Measurements from ENCODE around the gene DVL1. TPM values are rescaled to one million over a fixed set of nuclear protein-coding genes. Genes with fewer than 3 reads are reported as not detected.

DVL1 gene
- total and polyA plus RNA-seq, 2 of the 13 experiments (the other 11 are each of a cell fraction or from before 2014, with no cell fraction given): 30.8 to 60.4 TPM

DNA sequence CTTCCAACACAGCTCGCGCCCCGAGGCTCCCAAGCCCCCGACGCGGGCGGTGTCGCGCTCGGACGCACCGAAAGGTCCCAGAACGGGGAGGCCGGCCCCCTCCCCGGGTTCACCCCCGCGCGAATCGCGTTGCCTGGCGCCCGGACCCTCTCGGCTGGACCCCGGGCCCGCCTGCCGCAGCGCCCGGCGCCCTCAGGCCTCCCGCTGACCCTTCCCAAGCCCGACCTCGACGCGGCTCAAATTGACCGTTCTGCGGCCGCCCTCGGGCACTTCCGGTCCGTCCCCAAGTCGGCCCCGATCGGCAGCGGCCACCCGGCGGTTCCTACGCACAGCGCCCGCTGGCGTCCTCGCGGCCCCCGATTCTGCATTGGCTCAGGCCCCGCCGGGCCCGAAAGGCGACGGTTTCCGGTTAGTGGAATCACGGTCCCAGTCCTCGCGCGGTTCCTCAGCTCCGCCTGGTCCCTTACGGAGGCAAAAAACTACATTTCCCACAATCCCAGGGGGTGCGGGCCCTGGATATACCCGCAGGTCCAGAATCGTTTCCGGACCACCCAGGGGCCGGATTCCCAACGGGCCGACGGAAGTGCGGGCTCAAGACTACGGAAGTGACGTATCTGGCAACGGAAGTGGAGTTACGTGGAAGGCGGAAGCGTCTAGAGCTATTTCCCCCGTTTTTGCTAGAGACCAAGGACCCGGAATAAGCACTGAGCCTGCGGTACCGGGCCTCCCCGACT lies 25.9 kb upstream of the DVL1 start, which contains the start of gene AURKAIP1 (continued):
- TF ChIP-seq CAMTA2 (CRISPR knock-in tag; IDR thresholded peaks at IDR 0.05; ENCODE audit: borderline replicate concordance): peak; percentile 18; the same call in 1 of the 2 replicates
- TF ChIP-seq, protein P1, sequence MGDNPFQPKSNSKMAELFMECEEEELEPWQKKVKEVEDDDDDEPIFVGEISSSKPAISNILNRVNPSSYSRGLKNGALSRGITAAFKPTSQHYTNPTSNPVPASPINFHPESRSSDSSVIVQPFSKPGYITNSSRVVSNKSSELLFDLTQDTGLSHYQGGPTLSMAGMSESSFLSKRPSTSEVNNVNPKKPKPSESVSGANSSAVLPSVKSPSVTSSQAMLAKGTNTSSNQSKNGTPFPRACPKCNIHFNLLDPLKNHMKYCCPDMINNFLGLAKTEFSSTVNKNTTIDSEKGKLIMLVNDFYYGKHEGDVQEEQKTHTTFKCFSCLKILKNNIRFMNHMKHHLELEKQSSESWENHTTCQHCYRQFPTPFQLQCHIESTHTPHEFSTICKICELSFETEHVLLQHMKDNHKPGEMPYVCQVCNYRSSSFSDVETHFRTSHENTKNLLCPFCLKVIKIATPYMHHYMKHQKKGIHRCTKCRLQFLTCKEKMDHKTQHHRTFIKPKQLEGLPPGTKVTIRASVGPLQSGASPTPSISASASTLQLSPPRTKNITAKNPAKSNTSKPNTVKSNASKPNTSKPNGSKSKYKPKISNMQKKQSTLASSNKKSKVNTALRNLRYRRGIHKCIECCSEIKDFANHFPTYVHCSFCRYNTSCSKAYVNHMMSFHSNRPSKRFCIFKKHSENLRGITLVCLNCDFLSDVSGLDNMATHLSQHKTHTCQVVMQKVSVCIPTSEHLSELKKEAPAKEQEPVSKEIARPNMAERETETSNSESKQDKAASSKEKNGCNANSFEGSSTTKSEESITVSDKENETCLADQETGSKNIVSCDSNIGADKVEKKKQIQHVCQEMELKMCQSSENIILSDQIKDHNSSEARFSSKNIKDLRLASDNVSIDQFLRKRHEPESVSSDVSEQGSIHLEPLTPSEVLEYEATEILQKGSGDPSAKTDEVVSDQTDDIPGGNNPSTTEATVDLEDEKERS (CRISPR knock-in tag; IDR thresholded peaks at IDR 0.05): no peak
- peak; percentile 89; the same call in 1 of the 2 replicates for TF ChIP-seq ZNF816 (CRISPR knock-in tag; IDR thresholded peaks at IDR 0.05; ENCODE audit: borderline replicate concordance)
- TF ChIP-seq ZNF605 (CRISPR knock-in tag; IDR thresholded peaks at IDR 0.05): peak; percentile 90
- TF ChIP-seq ZSCAN12 (CRISPR knock-in tag; IDR thresholded peaks at IDR 0.05): peak; percentile 19; the same call in 1 of the 2 replicates
- TF ChIP-seq, protein P2, sequence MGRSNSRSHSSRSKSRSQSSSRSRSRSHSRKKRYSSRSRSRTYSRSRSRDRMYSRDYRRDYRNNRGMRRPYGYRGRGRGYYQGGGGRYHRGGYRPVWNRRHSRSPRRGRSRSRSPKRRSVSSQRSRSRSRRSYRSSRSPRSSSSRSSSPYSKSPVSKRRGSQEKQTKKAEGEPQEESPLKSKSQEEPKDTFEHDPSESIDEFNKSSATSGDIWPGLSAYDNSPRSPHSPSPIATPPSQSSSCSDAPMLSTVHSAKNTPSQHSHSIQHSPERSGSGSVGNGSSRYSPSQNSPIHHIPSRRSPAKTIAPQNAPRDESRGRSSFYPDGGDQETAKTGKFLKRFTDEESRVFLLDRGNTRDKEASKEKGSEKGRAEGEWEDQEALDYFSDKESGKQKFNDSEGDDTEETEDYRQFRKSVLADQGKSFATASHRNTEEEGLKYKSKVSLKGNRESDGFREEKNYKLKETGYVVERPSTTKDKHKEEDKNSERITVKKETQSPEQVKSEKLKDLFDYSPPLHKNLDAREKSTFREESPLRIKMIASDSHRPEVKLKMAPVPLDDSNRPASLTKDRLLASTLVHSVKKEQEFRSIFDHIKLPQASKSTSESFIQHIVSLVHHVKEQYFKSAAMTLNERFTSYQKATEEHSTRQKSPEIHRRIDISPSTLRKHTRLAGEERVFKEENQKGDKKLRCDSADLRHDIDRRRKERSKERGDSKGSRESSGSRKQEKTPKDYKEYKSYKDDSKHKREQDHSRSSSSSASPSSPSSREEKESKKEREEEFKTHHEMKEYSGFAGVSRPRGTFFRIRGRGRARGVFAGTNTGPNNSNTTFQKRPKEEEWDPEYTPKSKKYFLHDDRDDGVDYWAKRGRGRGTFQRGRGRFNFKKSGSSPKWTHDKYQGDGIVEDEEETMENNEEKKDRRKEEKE (IDR thresholded peaks at IDR 0.05): no peak
- 0 out of 2 replicates have a peak, but pooled peaks have one; percentile 62 for TF ChIP-seq ZNF367 (CRISPR knock-in tag; IDR thresholded peaks at IDR 0.05; ENCODE audit: borderline replicate concordance)
- TF ChIP-seq ARNT (IDR thresholded peaks at IDR 0.05): no peak
- TF ChIP-seq, protein P3, sequence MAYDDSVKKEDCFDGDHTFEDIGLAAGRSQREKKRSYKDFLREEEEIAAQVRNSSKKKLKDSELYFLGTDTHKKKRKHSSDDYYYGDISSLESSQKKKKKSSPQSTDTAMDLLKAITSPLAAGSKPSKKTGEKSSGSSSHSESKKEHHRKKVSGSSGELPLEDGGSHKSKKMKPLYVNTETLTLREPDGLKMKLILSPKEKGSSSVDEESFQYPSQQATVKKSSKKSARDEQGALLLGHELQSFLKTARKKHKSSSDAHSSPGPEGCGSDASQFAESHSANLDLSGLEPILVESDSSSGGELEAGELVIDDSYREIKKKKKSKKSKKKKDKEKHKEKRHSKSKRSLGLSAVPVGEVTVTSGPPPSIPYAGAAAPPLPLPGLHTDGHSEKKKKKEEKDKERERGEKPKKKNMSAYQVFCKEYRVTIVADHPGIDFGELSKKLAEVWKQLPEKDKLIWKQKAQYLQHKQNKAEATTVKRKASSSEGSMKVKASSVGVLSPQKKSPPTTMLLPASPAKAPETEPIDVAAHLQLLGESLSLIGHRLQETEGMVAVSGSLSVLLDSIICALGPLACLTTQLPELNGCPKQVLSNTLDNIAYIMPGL (CRISPR knock-in tag; IDR thresholded peaks at IDR 0.05; ENCODE audit: borderline replicate concordance in 1 of 2, low read depth in 1 of 2): peak; percentile 98 to 99
- TF ChIP-seq, protein P4, sequence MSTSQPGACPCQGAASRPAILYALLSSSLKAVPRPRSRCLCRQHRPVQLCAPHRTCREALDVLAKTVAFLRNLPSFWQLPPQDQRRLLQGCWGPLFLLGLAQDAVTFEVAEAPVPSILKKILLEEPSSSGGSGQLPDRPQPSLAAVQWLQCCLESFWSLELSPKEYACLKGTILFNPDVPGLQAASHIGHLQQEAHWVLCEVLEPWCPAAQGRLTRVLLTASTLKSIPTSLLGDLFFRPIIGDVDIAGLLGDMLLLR (CRISPR knock-in tag; IDR thresholded peaks at IDR 0.05): peak; percentile 80; the same call in 1 of the 2 replicates
- TF ChIP-seq ZNF282 (IDR thresholded peaks at IDR 0.05; ENCODE audit: partially characterized antibody): no peak
- TF ChIP-seq NR2F2 (IDR thresholded peaks at IDR 0.05; ENCODE audit: borderline replicate concordance, low read depth): peak; percentile 59; the same call in 1 of the 2 replicates
- TF ChIP-seq, protein P5, sequence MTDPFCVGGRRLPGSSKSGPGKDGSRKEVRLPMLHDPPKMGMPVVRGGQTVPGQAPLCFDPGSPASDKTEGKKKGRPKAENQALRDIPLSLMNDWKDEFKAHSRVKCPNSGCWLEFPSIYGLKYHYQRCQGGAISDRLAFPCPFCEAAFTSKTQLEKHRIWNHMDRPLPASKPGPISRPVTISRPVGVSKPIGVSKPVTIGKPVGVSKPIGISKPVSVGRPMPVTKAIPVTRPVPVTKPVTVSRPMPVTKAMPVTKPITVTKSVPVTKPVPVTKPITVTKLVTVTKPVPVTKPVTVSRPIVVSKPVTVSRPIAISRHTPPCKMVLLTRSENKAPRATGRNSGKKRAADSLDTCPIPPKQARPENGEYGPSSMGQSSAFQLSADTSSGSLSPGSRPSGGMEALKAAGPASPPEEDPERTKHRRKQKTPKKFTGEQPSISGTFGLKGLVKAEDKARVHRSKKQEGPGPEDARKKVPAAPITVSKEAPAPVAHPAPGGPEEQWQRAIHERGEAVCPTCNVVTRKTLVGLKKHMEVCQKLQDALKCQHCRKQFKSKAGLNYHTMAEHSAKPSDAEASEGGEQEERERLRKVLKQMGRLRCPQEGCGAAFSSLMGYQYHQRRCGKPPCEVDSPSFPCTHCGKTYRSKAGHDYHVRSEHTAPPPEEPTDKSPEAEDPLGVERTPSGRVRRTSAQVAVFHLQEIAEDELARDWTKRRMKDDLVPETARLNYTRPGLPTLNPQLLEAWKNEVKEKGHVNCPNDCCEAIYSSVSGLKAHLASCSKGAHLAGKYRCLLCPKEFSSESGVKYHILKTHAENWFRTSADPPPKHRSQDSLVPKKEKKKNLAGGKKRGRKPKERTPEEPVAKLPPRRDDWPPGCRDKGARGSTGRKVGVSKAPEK (CRISPR knock-in tag; IDR thresholded peaks at IDR 0.05; ENCODE audit: borderline replicate concordance): no peak
- TF ChIP-seq ZNF782 (CRISPR knock-in tag; IDR thresholded peaks at IDR 0.05; ENCODE audit: borderline replicate concordance): no peak
- TF ChIP-seq NR2F6 (IDR thresholded peaks at IDR 0.05): no peak
- peak; percentile 76 for TF ChIP-seq NR2F6 (CRISPR knock-in tag; IDR thresholded peaks at IDR 0.05)
- TF ChIP-seq ZSCAN20 (CRISPR knock-in tag; IDR thresholded peaks at IDR 0.05; ENCODE audit: borderline replicate concordance): peak; percentile 86
- no peak for TF ChIP-seq ZNF644 (CRISPR knock-in tag; IDR thresholded peaks at IDR 0.05; ENCODE audit: low read depth)

Measured in HepG2 (cell line).